Cardiac muscle cell (in vitro differentiated cells and primary cell): Measurements from ENCODE around the gene RALB. TPM values are rescaled to one million over a fixed set of nuclear protein-coding genes. Genes with fewer than 3 reads are reported as not detected.

Experiments
- DNase-seq, 2 donors: peaks; one replicate each; pipeline versions ENCODE4 v3.0.0 to v3.0.0-alpha.2; 2010 to 2017; ENCODE audit warnings: low read depth in 1 of 2, low spot score in 1 of 2
- H3K27ac ChIP-seq: fragments of 200-600 bp; sonication (generic); 2 replicates; pipeline ENCODE4 v1.5.1; 2016
- H3K27me3 ChIP-seq: fragments of 200-600 bp; sonication (generic); 2 replicates; pipeline ENCODE4 v1.6.0; 2016; ENCODE audit warnings: control low read depth
- H3K36me3 ChIP-seq: fragments of 200-600 bp; sonication (generic); 2 replicates; pipeline ENCODE4 v1.5.1; 2016; ENCODE audit warnings: control low read depth
- H3K4me1 ChIP-seq: fragments of 200-600 bp; sonication (generic); 2 replicates; pipeline ENCODE4 v1.8.1; 2017; ENCODE audit warnings: low read depth, mild to moderate bottlenecking, mixed run types
- H3K4me3 ChIP-seq: fragments of 200-600 bp; sonication (generic); 2 replicates; pipeline ENCODE4 v1.5.1; 2016; ENCODE audit warnings: mild to moderate bottlenecking
- H3K9me3 ChIP-seq: fragments of 200-600 bp; sonication (generic); 2 replicates; pipeline ENCODE4 v1.5.1; 2017; ENCODE audit warnings: low read depth, mild to moderate bottlenecking, control low read depth
- CTCF ChIP-seq: IDR thresholded peaks from 2 replicates; pipeline ENCODE4 v1.5.1; 2012; ENCODE audit warnings: low read depth, mild to moderate bottlenecking, low read length
- polyA plus RNA-seq: library from polyadenylated mRNA; unstranded; fragments of >200 nt; fragmentation: Nextera tagmentation; extraction: Ambion mirVana; gene quantifications from 2 replicates; pipeline ENCODE4 v1.2.1, GENCODE V29; 2016
- total RNA-seq: library from RNA; depleted of rRNA; stranded (reverse); fragments of >200 nt; gene quantifications from 2 replicates; pipeline ENCODE4 v1.2.3, GENCODE V29; 2016

RALB gene
- total and polyA plus RNA-seq, 2 experiments from 2014 or later = 26.5 to 50.8 TPM

- Histone ChIP-seq H3K4me1 (peaks cover 17% of the 10 kb centered on the region), H3K27ac (peak within 1 kb of the TSS; percentile 31), H3K27me3 (peaks cover 5% of the 10 kb centered on the region), H3K4me3 (peak within 1 kb of the TSS; percentile 51), H3K9me3 (no peaks in the 10 kb centered on the region), H3K36me3 (no peaks in the 10 kb centered on the region)
- peak; percentile 85 to 88 for DNase-seq
- TF ChIP-seq CTCF = peak; percentile 34
Observed at GRCh38 chr2:120223034-120223912, 29.4 kb upstream of the RALB start, which contains the start of gene TMEM185B. Gene TMEM185B (minus strand): TSS chr2:120223400. CDS start chr2:120222976, 424 bp downstream.

- no peak for TF ChIP-seq CTCF
- Histone ChIP-seq H3K4me1 (peaks cover 17% of the 10 kb centered on the region), H3K36me3 (no peaks in the 10 kb centered on the region), H3K27ac (no peak overlapping the region), H3K27me3 (peaks cover 5% of the 10 kb centered on the region), H3K9me3 (no peaks in the 10 kb centered on the region), H3K4me3 (no peak overlapping the region)
- no peak for DNase-seq
Observed at GRCh38 chr2:120224256-120224655, 28.4 kb upstream of the RALB start.

- no peaks in the 10 kb centered on the region for H3K9me3 ChIP-seq
- peaks cover 5% of the 10 kb centered on the region for H3K27me3 ChIP-seq
- H3K4me3 ChIP-seq = no peak overlapping the region
- peaks cover 17% of the 10 kb centered on the region for H3K4me1 ChIP-seq
- no peak overlapping the region for H3K27ac ChIP-seq
- no peak for DNase-seq
- no peaks in the 10 kb centered on the region for H3K36me3 ChIP-seq
- no peak for TF ChIP-seq CTCF
Observed at GRCh38 chr2:120224735-120225548, 27.7 kb upstream of the RALB start.

GRCh38 chr2:120225549-120226065 is 27.0 kb upstream of the RALB start:
- no peak for DNase-seq
- TF ChIP-seq CTCF = no peak

GRCh38 chr2:120226316-120226715 is 26.3 kb upstream of the RALB start:
- no peaks in the 10 kb centered on the region for H3K36me3 ChIP-seq

More at GRCh38 chr2:120225549-120226065, 27.0 kb upstream of the RALB start:
- H3K4me3 ChIP-seq = no peak overlapping the region
- H3K27ac ChIP-seq = no peak overlapping the region
- H3K9me3 ChIP-seq = no peaks in the 10 kb centered on the region
- peaks cover 17% of the 10 kb centered on the region for H3K4me1 ChIP-seq
- no peaks in the 10 kb centered on the region for H3K36me3 ChIP-seq
- H3K27me3 ChIP-seq = peaks cover 5% of the 10 kb centered on the region

More at GRCh38 chr2:120226316-120226715, 26.3 kb upstream of the RALB start:
- no peak overlapping the region for H3K27ac ChIP-seq
- H3K9me3 ChIP-seq = no peaks in the 10 kb centered on the region
- H3K4me1 ChIP-seq = peaks cover 12% of the 10 kb centered on the region
- H3K27me3 ChIP-seq = peaks cover 5% of the 10 kb centered on the region
- H3K4me3 ChIP-seq = no peak overlapping the region
- TF ChIP-seq CTCF = no peak
- DNase-seq = no peak
